Prostate gland (tissue), 2 donors: ENCODE measurements around the gene GALNT8.

Experiments
- POLR2A ChIP-seq: fragments of 450-650 bp; IDR thresholded peaks from one replicate; pipeline ENCODE4 v1.6.1; 2016; ENCODE audit warnings: antibody characterized with exemption, mild to moderate bottlenecking
- POLR2AphosphoS5 ChIP-seq: sonication (generic); formaldehyde crosslinking; IDR thresholded peaks from one replicate; pipeline ENCODE4 v1.6.1; 2017; ENCODE audit warnings: antibody characterized with exemption
- TF ChIP-seq, protein P1 (sequence below), 4 experiments: fragments of 200-600 bp in 2 of 4; fragments of 450-650 bp in 2 of 4; sonication (generic) in 2 of 4; IDR thresholded peaks; 1 replicate in 3 of 4; 2 replicates in 1 of 4; pipeline ENCODE4 v1.5.1; 2016 to 2019; ENCODE audit warnings: antibody characterized with exemption in 4 of 4, mild to moderate bottlenecking in 2 of 4, moderate library complexity in 2 of 4

DNA sequence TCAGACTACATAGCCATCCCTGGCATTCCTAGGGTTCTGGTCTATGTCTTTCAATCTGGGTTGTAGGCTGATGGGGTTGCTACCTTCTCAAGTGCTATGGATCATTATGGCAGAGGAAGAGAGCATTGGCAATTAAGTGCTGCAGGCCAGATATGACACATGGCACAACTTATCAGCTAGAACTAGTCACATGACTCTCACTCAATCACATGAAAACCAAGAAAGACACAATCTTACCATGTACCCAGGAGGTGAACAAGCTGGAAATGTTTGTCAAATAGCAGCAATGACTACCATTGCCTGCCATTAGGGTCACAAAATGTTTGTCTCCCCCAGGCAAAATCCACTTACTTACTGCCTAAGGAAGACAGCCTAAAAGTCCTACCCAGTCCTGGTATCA is 80.4 kb downstream of the GALNT8 start:
- TF ChIP-seq, protein P1, sequence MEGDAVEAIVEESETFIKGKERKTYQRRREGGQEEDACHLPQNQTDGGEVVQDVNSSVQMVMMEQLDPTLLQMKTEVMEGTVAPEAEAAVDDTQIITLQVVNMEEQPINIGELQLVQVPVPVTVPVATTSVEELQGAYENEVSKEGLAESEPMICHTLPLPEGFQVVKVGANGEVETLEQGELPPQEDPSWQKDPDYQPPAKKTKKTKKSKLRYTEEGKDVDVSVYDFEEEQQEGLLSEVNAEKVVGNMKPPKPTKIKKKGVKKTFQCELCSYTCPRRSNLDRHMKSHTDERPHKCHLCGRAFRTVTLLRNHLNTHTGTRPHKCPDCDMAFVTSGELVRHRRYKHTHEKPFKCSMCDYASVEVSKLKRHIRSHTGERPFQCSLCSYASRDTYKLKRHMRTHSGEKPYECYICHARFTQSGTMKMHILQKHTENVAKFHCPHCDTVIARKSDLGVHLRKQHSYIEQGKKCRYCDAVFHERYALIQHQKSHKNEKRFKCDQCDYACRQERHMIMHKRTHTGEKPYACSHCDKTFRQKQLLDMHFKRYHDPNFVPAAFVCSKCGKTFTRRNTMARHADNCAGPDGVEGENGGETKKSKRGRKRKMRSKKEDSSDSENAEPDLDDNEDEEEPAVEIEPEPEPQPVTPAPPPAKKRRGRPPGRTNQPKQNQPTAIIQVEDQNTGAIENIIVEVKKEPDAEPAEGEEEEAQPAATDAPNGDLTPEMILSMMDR (IDR thresholded peaks at IDR 0.05), result no peak
- no peak for TF ChIP-seq POLR2A
- TF ChIP-seq POLR2AphosphoS5, result no peak
